Spleen (tissue), 11 donors: Measurements from ENCODE around the gene STXBP5L. TPM values are rescaled to one million over a fixed set of nuclear protein-coding genes. Genes with fewer than 3 reads are reported as not detected.

Experiments
- DNase-seq: peaks from one replicate; pipeline ENCODE4 v3.0.0-alpha.2; 2020
- H3K27ac ChIP-seq, 8 donors: fragments of 200-600 bp; sonication (generic) in 7 of 8; 1 replicate in 4 of 8; 2 replicates in 4 of 8; pipeline versions ENCODE4 v1.5.0 to v1.8.0; 2016 to 2021; ENCODE audit warnings: inconsistent platforms in 4 of 8, mild to moderate bottlenecking in 4 of 8, moderate library complexity in 1 of 8
- H3K27me3 ChIP-seq, 7 donors: fragments of 200-600 bp; sonication (generic) in 6 of 7; replicated peaks in 1 of 7; 1 replicate in 4 of 7; 2 replicates in 3 of 7; pipeline versions ENCODE4 v1.5.0 to v1.8.0; 2016 to 2021; ENCODE audit warnings: inconsistent platforms in 3 of 7, mild to moderate bottlenecking in 1 of 7
- H3K36me3 ChIP-seq, 6 donors: fragments of 200-600 bp; sonication (generic) in 5 of 6; 1 replicate in 4 of 6; 2 replicates in 2 of 6; pipeline versions ENCODE4 v1.5.0 to v1.8.0; 2016 to 2021; ENCODE audit warnings: inconsistent platforms in 2 of 6
- H3K4me1 ChIP-seq, 6 donors: fragments of 200-600 bp; sonication (generic) in 5 of 6; 1 replicate in 3 of 6; 2 replicates in 3 of 6; pipeline versions ENCODE4 v1.5.0 to v1.8.0; 2016 to 2021; ENCODE audit warnings: inconsistent platforms in 3 of 6
- H3K4me3 ChIP-seq, 8 donors: fragments of 200-600 bp; sonication (generic) in 7 of 8; 1 replicate in 4 of 8; 2 replicates in 4 of 8; pipeline versions ENCODE4 v1.5.0 to v1.8.0; 2016 to 2021; ENCODE audit warnings: inconsistent platforms in 4 of 8, mild to moderate bottlenecking in 4 of 8, moderate library complexity in 2 of 8
- H3K9me3 ChIP-seq, 8 donors: fragments of 200-600 bp; sonication (generic) in 7 of 8; 1 replicate in 4 of 8; 2 replicates in 4 of 8; pipeline versions ENCODE4 v1.5.0 to v1.8.0; 2016 to 2021; ENCODE audit warnings: inconsistent platforms in 4 of 8
- POLR2A ChIP-seq, 3 donors: fragments of 450-650 bp; IDR thresholded peaks; one replicate each; pipeline ENCODE4 v1.5.1; 2017; ENCODE audit warnings: antibody characterized with exemption in 3 of 3, mild to moderate bottlenecking in 1 of 3
- POLR2AphosphoS5 ChIP-seq, 3 donors: sonication (generic); formaldehyde crosslinking; IDR thresholded peaks; one replicate each; pipeline ENCODE4 v1.5.1; 2017; ENCODE audit warnings: antibody characterized with exemption in 3 of 3
- WGBS, 5 donors: extraction: QIAGEN DNeasy Blood & Tissue Kit in 3 of 5; methylation state at CpG; one replicate each; pipeline versions ENCODE4 v1.1.5 to v1.1.7; 2013 to 2018; 5-methylcytosine and 5-hydroxymethylcytosine counted together
- intact Hi-C: fragments of 100-400 bp; cut with DNase I; formaldehyde crosslinking; loops from one replicate; pipeline ENCODE4 v1.15.0; 2023; ENCODE audit warnings: low total_unique reads
- polyA plus RNA-seq, 3 donors: library from polyadenylated mRNA; stranded (reverse); fragments of 200-250 nt; gene quantifications; one replicate each; pipeline ENCODE4 v1.2.1, GENCODE V29; 2013
- total RNA-seq, 7 donors: library from RNA; depleted of rRNA in 3 of 7; stranded (reverse); fragments of >200 nt in 3 of 7; fragmentation: NEBNext Ultra II Directional in 4 of 7; extraction: Animal tissue kit (Norgen Biotek cat#: 25700) in 4 of 7; gene quantifications; one replicate each; pipeline versions ENCODE4 v1.1.0 to v1.2.1, GENCODE V29; 2016 to 2021
- TF ChIP-seq, protein P1 (sequence below), 11 experiments: fragments of 200-600 bp in 7 of 11; fragments of 450-650 bp in 4 of 11; sonication (generic) in 4 of 11; IDR thresholded peaks in 8 of 11; conservative IDR thresholded peaks in 3 of 11; 1 replicate in 7 of 11; 2 replicates in 4 of 11; pipeline versions ENCODE4 v1.4.0 to v1.8.0; 2016 to 2021; ENCODE audit warnings: antibody characterized with exemption in 11 of 11, inconsistent platforms in 4 of 11, mild to moderate bottlenecking in 1 of 11
- donor health status: healthy with polysubstance abuse.
- donor health status: DM: no; HTN: no; CAD: no; lungs with moderate emphysema.
- donor health status: DM: no; HTN: no; CAD: no.
- donor health status: Bipolar disorder and iron deficiency.
- donor health status: healthy.
- donor health status: DM: no; HTN: no; CAD: no.
- donor health status: DM: yes; HTN: yes; CAD: no.

The STXBP5L gene
- total and polyA plus RNA-seq, 10 donors, result 0.32 to 0.34 TPM; not detected in 8

DNA sequence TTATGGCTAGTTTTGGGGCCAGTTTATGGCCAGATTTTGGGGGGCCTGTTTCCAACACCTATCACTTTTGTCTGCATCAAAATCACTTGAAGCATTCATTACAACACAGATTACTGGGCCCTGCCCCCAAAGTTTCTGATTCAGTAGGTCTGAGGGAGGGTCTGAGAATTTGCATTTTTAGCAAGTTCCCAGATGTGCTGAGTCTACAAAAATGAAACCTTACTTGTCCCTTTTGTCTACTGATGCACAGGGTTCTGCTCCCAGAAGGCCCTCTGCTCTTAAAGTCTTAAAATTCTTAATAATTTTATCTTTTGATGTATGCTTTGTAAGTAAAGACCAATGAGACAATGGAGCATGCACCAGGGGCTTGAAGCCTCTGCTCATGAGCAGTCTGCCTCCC, 491.8 kb downstream of the STXBP5L start:
- TF ChIP-seq POLR2A (IDR thresholded peaks at IDR 0.05), result no peak
- TF ChIP-seq POLR2AphosphoS5 (IDR thresholded peaks at IDR 0.05), result no peak
- TF ChIP-seq, protein P1, sequence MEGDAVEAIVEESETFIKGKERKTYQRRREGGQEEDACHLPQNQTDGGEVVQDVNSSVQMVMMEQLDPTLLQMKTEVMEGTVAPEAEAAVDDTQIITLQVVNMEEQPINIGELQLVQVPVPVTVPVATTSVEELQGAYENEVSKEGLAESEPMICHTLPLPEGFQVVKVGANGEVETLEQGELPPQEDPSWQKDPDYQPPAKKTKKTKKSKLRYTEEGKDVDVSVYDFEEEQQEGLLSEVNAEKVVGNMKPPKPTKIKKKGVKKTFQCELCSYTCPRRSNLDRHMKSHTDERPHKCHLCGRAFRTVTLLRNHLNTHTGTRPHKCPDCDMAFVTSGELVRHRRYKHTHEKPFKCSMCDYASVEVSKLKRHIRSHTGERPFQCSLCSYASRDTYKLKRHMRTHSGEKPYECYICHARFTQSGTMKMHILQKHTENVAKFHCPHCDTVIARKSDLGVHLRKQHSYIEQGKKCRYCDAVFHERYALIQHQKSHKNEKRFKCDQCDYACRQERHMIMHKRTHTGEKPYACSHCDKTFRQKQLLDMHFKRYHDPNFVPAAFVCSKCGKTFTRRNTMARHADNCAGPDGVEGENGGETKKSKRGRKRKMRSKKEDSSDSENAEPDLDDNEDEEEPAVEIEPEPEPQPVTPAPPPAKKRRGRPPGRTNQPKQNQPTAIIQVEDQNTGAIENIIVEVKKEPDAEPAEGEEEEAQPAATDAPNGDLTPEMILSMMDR (IDR thresholded peaks at IDR 0.05 in 8 of 11, conservative IDR thresholded peaks at IDR 0.05 in 3 of 11), result no peak
- DNase-seq, result no peak
- H3K27me3 ChIP-seq, result peaks cover 0 to 8% (median 0%) of the 10 kb centered on the region in 7 donors
- no peaks in the 10 kb centered on the region for H3K9me3 ChIP-seq
- H3K27ac ChIP-seq, result no peak overlapping the region
- intact Hi-C loops, result no loop called here
- H3K36me3 ChIP-seq, result no peaks in the 10 kb centered on the region
- H3K4me1 ChIP-seq, result no peaks in the 10 kb centered on the region
- H3K4me3 ChIP-seq, result no peak overlapping the region

DNA sequence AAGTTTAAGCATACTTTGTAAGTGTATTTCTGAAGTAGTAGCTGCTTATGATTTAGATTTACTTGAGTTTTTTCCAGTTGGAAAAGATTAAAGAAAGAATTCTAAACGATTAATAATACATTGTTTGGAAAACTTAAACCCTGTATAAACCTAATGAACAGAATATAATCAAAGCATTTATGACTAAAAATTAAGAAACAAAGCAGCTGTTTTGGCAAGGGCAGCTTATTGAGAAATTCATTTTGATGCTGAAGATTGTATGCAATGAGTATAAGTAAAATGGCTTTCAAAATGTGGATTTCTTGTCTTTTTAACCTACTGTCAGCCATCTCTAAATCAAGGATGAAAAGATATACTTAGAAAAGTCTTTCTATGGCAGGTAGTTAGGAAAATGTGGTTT, 497.6 kb downstream of the STXBP5L start:
- Histone ChIP-seq H3K4me1 (no peaks in the 10 kb centered on the region), H3K36me3 (no peaks in the 10 kb centered on the region), H3K4me3 (no peak overlapping the region), H3K27me3 (no peaks in the 10 kb centered on the region), H3K27ac (no peak overlapping the region), H3K9me3 (no peaks in the 10 kb centered on the region)
- intact Hi-C loops, result no loop called here
- TF ChIP-seq, protein P1 (IDR thresholded peaks at IDR 0.05 in 8 of 11, conservative IDR thresholded peaks at IDR 0.05 in 3 of 11), result no peak
- TF ChIP-seq POLR2AphosphoS5 (IDR thresholded peaks at IDR 0.05), result no peak
- TF ChIP-seq POLR2A (IDR thresholded peaks at IDR 0.05), result no peak
- DNase-seq, result no peak
- WGBS, 5 donors, result 84 to 96% (median 85%) methylated on average over 1 of the region's 1 CpG

DNA sequence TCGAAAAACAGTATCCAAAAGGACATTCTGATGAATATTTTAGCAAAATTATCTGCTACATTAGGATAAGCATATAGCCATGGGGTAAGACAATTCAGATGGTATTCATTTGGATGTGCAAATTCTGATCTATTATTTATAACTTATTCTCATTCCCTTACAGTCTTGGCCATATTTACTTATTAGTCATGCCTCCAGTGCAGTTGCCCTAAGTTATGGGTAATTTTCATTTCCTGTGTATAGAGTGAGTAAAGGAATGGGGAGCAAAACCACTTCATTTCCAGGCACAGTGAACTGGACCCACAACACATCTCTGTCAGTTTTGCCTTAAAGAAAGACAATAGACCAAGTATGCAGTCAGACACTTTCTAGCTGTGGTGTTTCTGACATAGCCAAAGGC, 503.5 kb downstream of the STXBP5L start:
- Histone ChIP-seq H3K9me3 (no peaks in the 10 kb centered on the region), H3K4me3 (no peak overlapping the region), H3K27ac (no peak overlapping the region), H3K27me3 (no peaks in the 10 kb centered on the region), H3K36me3 (no peaks in the 10 kb centered on the region), H3K4me1 (no peaks in the 10 kb centered on the region)
- DNase-seq, result no peak
- 90 to 94% (median 90%) methylated on average over 1 of the region's 1 CpG for WGBS, 5 donors
- TF ChIP-seq, protein P1 (IDR thresholded peaks at IDR 0.05 in 8 of 11, conservative IDR thresholded peaks at IDR 0.05 in 3 of 11), result no peak
- TF ChIP-seq POLR2AphosphoS5 (IDR thresholded peaks at IDR 0.05) (no peak), POLR2A (IDR thresholded peaks at IDR 0.05) (no peak)
- intact Hi-C loops, result no loop called here

DNA sequence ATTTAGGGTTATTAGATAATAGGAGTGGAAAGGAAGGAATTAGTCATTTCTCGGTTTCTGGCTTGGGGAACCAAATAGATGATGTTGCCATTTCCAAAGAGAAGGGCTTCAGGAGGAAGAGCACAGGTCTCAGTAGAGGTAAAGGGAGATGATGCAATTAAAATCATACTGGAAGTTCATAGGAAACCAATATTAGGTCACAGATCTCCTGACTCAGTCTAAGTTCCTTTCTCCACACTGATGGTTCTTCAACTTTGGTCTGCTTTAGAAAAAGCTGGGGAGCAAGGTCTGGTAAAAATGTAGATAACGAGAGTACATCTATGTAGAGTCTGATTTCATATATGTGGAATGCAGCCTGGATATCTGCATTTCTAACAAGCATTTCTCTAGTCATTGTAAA, 506.9 kb downstream of the STXBP5L start:
- H3K4me3 ChIP-seq, result no peak overlapping the region
- TF ChIP-seq, protein P1 (IDR thresholded peaks at IDR 0.05 in 8 of 11, conservative IDR thresholded peaks at IDR 0.05 in 3 of 11), result no peak
- no peak for TF ChIP-seq POLR2AphosphoS5 (IDR thresholded peaks at IDR 0.05)
- no peak for TF ChIP-seq POLR2A (IDR thresholded peaks at IDR 0.05)
- no peak overlapping the region for H3K27ac ChIP-seq
- no peaks in the 10 kb centered on the region for H3K36me3 ChIP-seq
- no peak for DNase-seq
- intact Hi-C loops, result no loop called here
- H3K27me3 ChIP-seq, result no peaks in the 10 kb centered on the region
- 73 to 94% (median 85%) methylated on average over 2 of the region's 2 CpGs for WGBS, 5 donors
- H3K4me1 ChIP-seq, result no peaks in the 10 kb centered on the region
- no peaks in the 10 kb centered on the region for H3K9me3 ChIP-seq
